ENCODE results near the gene ATP6V1G2.

- no peak for TF ChIP-seq CTCF (IDR thresholded peaks at IDR 0.05)
- TF ChIP-seq POLR2A (IDR thresholded peaks at IDR 0.05): no peak
Measured at GRCh38 chr6:31568537-31568961, 22.1 kb upstream of the ATP6V1G2 start.

All from uterus (tissue), 2 donors.